Esophagus squamous epithelium (tissue), 5 donors: ENCODE data around the gene B3GALT2. TPM values are rescaled to one million over a fixed set of nuclear protein-coding genes. Genes with fewer than 3 reads are reported as not detected.
"Not testable (repeated sequence)": the region's sequence is repeated elsewhere in the genome, so short reads cannot be mapped to it uniquely, and the experiment has no call there.

Source experiments
- DNase-seq: peaks from one replicate; lab custom pipeline; 2025; lab: John Stamatoyannopoulos, UW
- H3K27ac ChIP-seq, 4 donors: fragments of 200-600 bp; sonication (generic); one replicate each; pipeline ENCODE4 v1.5.1; 2016 to 2019; ENCODE audit warnings: mild to moderate bottlenecking in 1 of 4
- H3K27me3 ChIP-seq, 4 donors: fragments of 200-600 bp; sonication (generic); 1 replicate in 3 of 4; 2 replicates in 1 of 4; pipeline versions ENCODE4 v1.5.1 to v1.6.0; 2017 to 2021; ENCODE audit warnings: antibody characterized with exemption in 1 of 4
- H3K36me3 ChIP-seq, 3 donors: fragments of 200-600 bp; sonication (generic); one replicate each; pipeline ENCODE4 v1.5.1; 2016 to 2019
- H3K4me1 ChIP-seq, 3 donors: fragments of 200-600 bp; sonication (generic); one replicate each; pipeline ENCODE4 v1.5.1; 2017 to 2019
- H3K4me3 ChIP-seq, 4 donors: fragments of 200-600 bp; sonication (generic); 1 replicate in 3 of 4; 2 replicates in 1 of 4; pipeline ENCODE4 v1.5.1; 2016 to 2019; ENCODE audit warnings: mild to moderate bottlenecking in 2 of 4, moderate library complexity in 1 of 4
- H3K9me3 ChIP-seq, 3 donors: fragments of 200-600 bp; sonication (generic); one replicate each; pipeline ENCODE4 v1.5.1; 2016 to 2019
- CTCF ChIP-seq, 6 experiments: fragments of 450-650 bp in 4 of 6; fragments of 200-600 bp in 2 of 6; sonication (generic) in 2 of 6; IDR thresholded peaks; one replicate each; pipeline ENCODE4 v1.5.1; 2016 to 2019; ENCODE audit warnings: antibody characterized with exemption in 6 of 6, mild to moderate bottlenecking in 4 of 6, moderate library complexity in 4 of 6
- POLR2A ChIP-seq, 4 donors: fragments of 450-650 bp; IDR thresholded peaks; one replicate each; pipeline ENCODE4 v1.6.1; 2017; ENCODE audit warnings: antibody characterized with exemption in 4 of 4, mild to moderate bottlenecking in 4 of 4, moderate library complexity in 3 of 4
- WGBS, 2 donors: methylation state at CpG; one replicate each; pipeline ENCODE4 v1.1.5; 2018; 5-methylcytosine and 5-hydroxymethylcytosine counted together
- intact Hi-C: fragments of 100-400 bp; cut with DNase I; formaldehyde crosslinking; loops from one replicate; pipeline ENCODE4 v1.15.0; 2022
- total RNA-seq, 4 donors: library from RNA; depleted of rRNA; stranded (reverse); fragments of >200 nt; gene quantifications; one replicate each; pipeline ENCODE4 v1.1.0, GENCODE V29; 2016
- donor health status: DM: yes; HTN: yes; CAD: no.

The B3GALT2 gene
- total RNA-seq, 4 donors from 2014 or later, result 0.08 to 1.5 (median 0.48) TPM

GRCh38 chr1:193190096-193190744 is 3.8 kb upstream of the B3GALT2 start:
- no peak overlapping the region for H3K27ac ChIP-seq
- H3K4me1 ChIP-seq, result peaks cover 0 to 56% (median 6%) of the 10 kb centered on the region in 3 donors
- H3K36me3 ChIP-seq, result peaks cover 0 to 8% (median 4%) of the 10 kb centered on the region in 3 donors
- TF ChIP-seq CTCF (IDR thresholded peaks at IDR 0.05) (peak in 2 of 6 experiments; percentile 31 to 40), POLR2A (IDR thresholded peaks at IDR 0.05) (no peak)
- intact Hi-C loops, result no loop called here
- H3K27me3 ChIP-seq, result no peaks in the 10 kb centered on the region
- DNase-seq, result no peak
- H3K4me3 ChIP-seq, result no peak overlapping the region
- H3K9me3 ChIP-seq, result peaks cover 0 to 8% (median 5%) of the 10 kb centered on the region in 3 donors

GRCh38 chr1:193189442-193190095 is 3.2 kb upstream of the B3GALT2 start:
- no peak overlapping the region for H3K27ac ChIP-seq
- 78 to 83% methylated on average over 3 of the region's 3 CpGs for WGBS, 2 donors
- no peak overlapping the region for H3K4me3 ChIP-seq
- DNase-seq, result no peak
- intact Hi-C loops, result no loop called here
- TF ChIP-seq CTCF (IDR thresholded peaks at IDR 0.05) (no peak), POLR2A (IDR thresholded peaks at IDR 0.05) (no peak)
- H3K36me3 ChIP-seq, result peaks cover 0 to 8% (median 4%) of the 10 kb centered on the region in 3 donors
- no peaks in the 10 kb centered on the region for H3K27me3 ChIP-seq
- H3K9me3 ChIP-seq, result peaks cover 0 to 8% (median 5%) of the 10 kb centered on the region in 3 donors
- peaks cover 0 to 56% (median 6%) of the 10 kb centered on the region in 3 donors for H3K4me1 ChIP-seq

- H3K4me1 ChIP-seq, result peaks cover 0 to 56% (median 6%) of the 10 kb centered on the region in 3 donors
- 80 to 81% methylated on average over 7 of the region's 7 CpGs for WGBS, 2 donors
- intact Hi-C loops, H3K9me3 ChIP-seq, H3K27me3 ChIP-seq, H3K27ac ChIP-seq, H3K4me3 ChIP-seq, DNase-seq, H3K36me3 ChIP-seq: not testable (repeated sequence)
Observed at GRCh38 chr1:193188915-193189314, 2.5 kb upstream of the B3GALT2 start.

- H3K27ac ChIP-seq, result peak overlapping the region in 2 of 4 donors; percentile 1 to 43
- no peak for DNase-seq
- TF ChIP-seq CTCF (IDR thresholded peaks at IDR 0.05) (no peak), POLR2A (IDR thresholded peaks at IDR 0.05) (no peak)
- intact Hi-C loops, result no loop called here
- H3K4me3 ChIP-seq, result no peak overlapping the region
- peaks cover 0 to 2% (median 0%) of the 10 kb centered on the region in 3 donors for H3K36me3 ChIP-seq
- WGBS, 2 donors, result 82 to 87% methylated on average over 1 of the region's 1 CpG
- no peaks in the 10 kb centered on the region for H3K27me3 ChIP-seq
- peaks cover 0 to under 1% (median 0%) of the 10 kb centered on the region in 3 donors for H3K9me3 ChIP-seq
- peaks cover 0 to 72% (median 6%) of the 10 kb centered on the region in 3 donors for H3K4me1 ChIP-seq
Observed at GRCh38 chr1:193187114-193187513, 701 bp upstream of the B3GALT2 start.

GRCh38 chr1:193185211-193185610 is 1.2 kb downstream of the B3GALT2 start:
- Histone ChIP-seq H3K4me3 (peak overlapping the region in 3 of 4 donors; percentile 17 to 51 (median 28)), H3K9me3 (no peaks in the 10 kb centered on the region), H3K27ac (peak overlapping the region in 1 of 4 donors; percentile 52), H3K36me3 (no peaks in the 10 kb centered on the region), H3K27me3 (no peaks in the 10 kb centered on the region), H3K4me1 (peaks cover 0 to 63% (median 6%) of the 10 kb centered on the region in 3 donors)
- no peak for DNase-seq
- no peak for TF ChIP-seq CTCF (IDR thresholded peaks at IDR 0.05)
- TF ChIP-seq POLR2A (IDR thresholded peaks at IDR 0.05), result no peak
- WGBS, 2 donors, result 48 to 53% methylated on average over 2 of the region's 2 CpGs
- intact Hi-C loops, result no loop called here
